Activated naive CD4-positive, alpha-beta T cell treated with anti-CD3 and anti-CD28 coated beads for 36 hours (primary cell): Measurements from ENCODE around the gene SUCNR1. TPM values are rescaled to one million over a fixed set of nuclear protein-coding genes. Genes with fewer than 3 reads are reported as not detected.
"Not testable (repeated sequence)": the region's sequence is repeated elsewhere in the genome, so short reads cannot be mapped to it uniquely, and the experiment has no call there.

Source experiments
- CTCF ChIA-PET: fragments of 350-600 bp; sonication (Branson Sonifier 250); formaldehyde crosslinking; loops from one replicate; lab custom pipeline; 2021; ENCODE audit warnings: antibody characterized with exemption; lab: Charles Lee
- DNase-seq: peaks from one replicate; pipeline ENCODE4 v3.0.0-alpha.2; 2020
- H3K27ac Mint-ChIP-seq: one replicate; pipeline ENCODE4 v1.8.0; 2021; ENCODE audit warnings: mild to moderate bottlenecking, mixed read lengths
- H3K27me3 Mint-ChIP-seq: one replicate; pipeline ENCODE4 v1.8.0; 2021; ENCODE audit warnings: low read depth, mixed read lengths
- H3K36me3 Mint-ChIP-seq: one replicate; pipeline ENCODE4 v1.8.0; 2021; ENCODE audit warnings: low read depth, mixed read lengths
- H3K4me1 Mint-ChIP-seq: one replicate; pipeline ENCODE4 v1.8.0; 2021; ENCODE audit warnings: low read depth, mixed read lengths
- H3K4me3 Mint-ChIP-seq: one replicate; pipeline ENCODE4 v1.8.0; 2021; ENCODE audit warnings: mild to moderate bottlenecking, moderate library complexity, mixed read lengths
- H3K9me3 Mint-ChIP-seq: one replicate; pipeline ENCODE4 v1.8.0; 2021; ENCODE audit warnings: mixed read lengths
- intact Hi-C: fragments of 100-400 bp; cut with micrococcal nuclease; formaldehyde crosslinking; loops from one replicate; pipeline ENCODE4 v1.15.1; 2023
- total RNA-seq, 2 experiments: library from RNA; stranded (reverse); gene quantifications; one replicate each; pipeline ENCODE4 v1.2.3, GENCODE V29; 2021

SUCNR1 gene
- total RNA-seq, 2 experiments from 2014 or later: not detected

DNA sequence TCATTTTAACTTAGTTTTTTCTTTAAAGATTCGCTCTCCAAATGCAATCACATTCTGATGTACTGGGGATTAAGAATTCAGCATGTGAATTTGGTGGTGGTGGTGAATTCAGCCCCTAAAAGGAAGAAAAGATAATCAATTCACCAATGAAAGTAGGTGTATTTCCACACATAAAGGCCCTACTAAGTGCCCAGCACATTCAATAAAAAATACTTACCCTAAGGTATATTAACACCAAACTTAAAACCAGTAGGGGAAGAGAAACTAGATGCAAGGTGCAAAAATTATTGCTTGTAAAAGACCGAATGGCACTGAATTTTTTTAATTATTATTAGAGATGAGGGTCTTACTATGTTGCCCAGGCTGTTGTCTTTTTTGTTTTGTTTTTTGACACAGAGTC is 16.8 kb upstream of the SUCNR1 start:
- CTCF ChIA-PET: no interaction called here
- Mint-ChIP-seq H3K36me3 (no peaks in the 10 kb centered on the region), H3K27me3 (peaks cover 2% of the 10 kb centered on the region), H3K9me3 (peaks cover 2% of the 10 kb centered on the region), H3K27ac (no peak overlapping the region), H3K4me3 (no peak overlapping the region), H3K4me1 (no peaks in the 10 kb centered on the region)
- no peak for DNase-seq
- intact Hi-C loops: no loop called here

GRCh38 chr3:151859233-151859673 is 14.2 kb upstream of the SUCNR1 start:
- Mint-ChIP-seq H3K4me1 (no peaks in the 10 kb centered on the region), H3K4me3 (no peak overlapping the region), H3K36me3 (no peaks in the 10 kb centered on the region), H3K27me3 (peaks cover 2% of the 10 kb centered on the region), H3K27ac (no peak overlapping the region), H3K9me3 (no peaks in the 10 kb centered on the region)
- CTCF ChIA-PET: no interaction called here
- no peak for DNase-seq
- intact Hi-C loops: no loop called here

- intact Hi-C loops: no loop called here
- no peak overlapping the region for H3K4me3 Mint-ChIP-seq
- H3K4me1 Mint-ChIP-seq: no peaks in the 10 kb centered on the region
- H3K36me3 Mint-ChIP-seq: no peaks in the 10 kb centered on the region
- DNase-seq: no peak
- no peak overlapping the region for H3K27ac Mint-ChIP-seq
- CTCF ChIA-PET: no interaction called here
- no peaks in the 10 kb centered on the region for H3K9me3 Mint-ChIP-seq
- peaks cover 2% of the 10 kb centered on the region for H3K27me3 Mint-ChIP-seq
Measured at GRCh38 chr3:151859905-151860304, 13.5 kb upstream of the SUCNR1 start.

DNA sequence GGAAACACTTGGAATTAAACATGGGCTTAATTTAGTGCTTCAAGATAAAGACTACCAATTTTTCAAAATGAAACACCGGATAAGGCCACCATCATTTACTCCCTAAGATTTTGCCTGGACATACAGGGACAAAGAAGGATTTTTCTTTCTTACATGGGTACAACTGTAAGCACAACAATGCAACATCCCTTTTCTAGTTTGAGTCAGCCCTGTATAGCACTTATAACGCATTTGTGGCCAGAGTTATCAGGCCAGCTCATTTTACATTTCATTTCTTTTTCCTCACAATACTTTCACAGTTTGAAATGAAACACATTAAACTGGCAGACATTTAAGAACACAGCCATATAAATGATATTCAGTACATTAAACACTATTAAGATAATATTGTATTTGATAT is 9.8 kb upstream of the SUCNR1 start:
- H3K27ac Mint-ChIP-seq: no peak overlapping the region
- H3K4me1 Mint-ChIP-seq: no peaks in the 10 kb centered on the region
- CTCF ChIA-PET: no interaction called here
- H3K27me3 Mint-ChIP-seq: no peaks in the 10 kb centered on the region
- intact Hi-C loops: no loop called here
- DNase-seq: no peak
- H3K36me3 Mint-ChIP-seq: no peaks in the 10 kb centered on the region
- no peaks in the 10 kb centered on the region for H3K9me3 Mint-ChIP-seq
- H3K4me3 Mint-ChIP-seq: no peak overlapping the region

GRCh38 chr3:151864423-151865101 is 8.9 kb upstream of the SUCNR1 start:
- Mint-ChIP-seq H3K27me3 (no peaks in the 10 kb centered on the region), H3K4me1 (no peaks in the 10 kb centered on the region), H3K36me3 (no peaks in the 10 kb centered on the region), H3K9me3 (no peaks in the 10 kb centered on the region), H3K27ac (no peak overlapping the region), H3K4me3 (no peak overlapping the region)
- no peak for DNase-seq
- CTCF ChIA-PET: interaction anchor here (0.7 kb wide), 1 partner anchor 560 kb away, joined by 4 read pairs; no protein-coding TSS in a partner anchor
- intact Hi-C loops: no loop called here

GRCh38 chr3:151866711-151867410 is 6.6 kb upstream of the SUCNR1 start:
- CTCF ChIA-PET: no interaction called here
- Mint-ChIP-seq H3K27ac (no peak overlapping the region), H3K27me3 (no peaks in the 10 kb centered on the region), H3K36me3 (no peaks in the 10 kb centered on the region), H3K9me3 (no peaks in the 10 kb centered on the region), H3K4me1 (peaks cover 6% of the 10 kb centered on the region), H3K4me3 (no peak overlapping the region)
- DNase-seq: no peak
- intact Hi-C loops: no loop called here

DNA sequence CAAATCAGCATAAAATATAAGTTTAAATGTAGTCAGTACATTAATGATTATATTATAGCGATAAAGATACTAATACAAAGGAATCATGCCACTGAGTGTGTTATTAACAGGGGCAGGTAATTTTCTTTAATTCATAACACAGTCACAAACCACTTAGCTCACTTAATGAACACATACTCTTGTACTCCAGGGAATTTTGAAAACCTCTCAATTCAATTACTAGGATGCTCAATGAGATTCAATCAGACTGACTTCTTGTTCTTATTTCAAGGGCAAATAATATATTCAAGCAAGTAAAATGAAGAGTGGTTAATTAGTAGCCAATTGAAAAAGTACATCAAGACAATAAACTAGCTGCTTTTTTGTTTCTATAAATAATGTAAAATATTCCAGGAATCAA is 5.8 kb upstream of the SUCNR1 start:
- no peak overlapping the region for H3K27ac Mint-ChIP-seq
- intact Hi-C loops: no loop called here
- no peaks in the 10 kb centered on the region for H3K27me3 Mint-ChIP-seq
- no peak for DNase-seq
- CTCF ChIA-PET: no interaction called here
- peaks cover 9% of the 10 kb centered on the region for H3K4me1 Mint-ChIP-seq
- H3K4me3 Mint-ChIP-seq: no peak overlapping the region
- H3K9me3 Mint-ChIP-seq: no peaks in the 10 kb centered on the region
- H3K36me3 Mint-ChIP-seq: no peaks in the 10 kb centered on the region

DNA sequence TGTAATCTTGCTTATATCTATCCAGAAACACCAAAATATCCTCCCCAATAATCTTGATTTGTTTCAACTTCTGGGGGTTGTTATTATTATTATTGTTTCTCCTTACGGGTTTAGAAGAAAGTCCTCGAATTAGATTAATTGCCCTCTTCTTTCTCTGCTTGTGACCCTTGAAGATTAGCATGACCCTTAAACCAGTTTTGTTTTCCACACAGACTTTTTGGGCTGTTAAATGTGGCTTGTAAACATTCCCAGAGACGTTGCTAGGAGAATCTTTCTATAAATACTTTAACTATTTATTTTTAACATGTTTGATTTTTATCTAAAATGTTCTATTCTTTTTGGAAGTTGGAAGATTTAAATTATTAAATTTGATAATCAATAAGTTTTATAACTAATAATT is 4.3 kb upstream of the SUCNR1 start:
- intact Hi-C loops: no loop called here
- H3K36me3 Mint-ChIP-seq: no peaks in the 10 kb centered on the region
- CTCF ChIA-PET: interaction anchor here (0.7 kb wide), 1 partner anchor 179 kb away, joined by 3 read pairs; no protein-coding TSS in a partner anchor
- no peak overlapping the region for H3K4me3 Mint-ChIP-seq
- H3K4me1 Mint-ChIP-seq: peaks cover 9% of the 10 kb centered on the region
- no peaks in the 10 kb centered on the region for H3K9me3 Mint-ChIP-seq
- H3K27ac Mint-ChIP-seq: no peak overlapping the region
- no peak for DNase-seq
- no peaks in the 10 kb centered on the region for H3K27me3 Mint-ChIP-seq

DNA sequence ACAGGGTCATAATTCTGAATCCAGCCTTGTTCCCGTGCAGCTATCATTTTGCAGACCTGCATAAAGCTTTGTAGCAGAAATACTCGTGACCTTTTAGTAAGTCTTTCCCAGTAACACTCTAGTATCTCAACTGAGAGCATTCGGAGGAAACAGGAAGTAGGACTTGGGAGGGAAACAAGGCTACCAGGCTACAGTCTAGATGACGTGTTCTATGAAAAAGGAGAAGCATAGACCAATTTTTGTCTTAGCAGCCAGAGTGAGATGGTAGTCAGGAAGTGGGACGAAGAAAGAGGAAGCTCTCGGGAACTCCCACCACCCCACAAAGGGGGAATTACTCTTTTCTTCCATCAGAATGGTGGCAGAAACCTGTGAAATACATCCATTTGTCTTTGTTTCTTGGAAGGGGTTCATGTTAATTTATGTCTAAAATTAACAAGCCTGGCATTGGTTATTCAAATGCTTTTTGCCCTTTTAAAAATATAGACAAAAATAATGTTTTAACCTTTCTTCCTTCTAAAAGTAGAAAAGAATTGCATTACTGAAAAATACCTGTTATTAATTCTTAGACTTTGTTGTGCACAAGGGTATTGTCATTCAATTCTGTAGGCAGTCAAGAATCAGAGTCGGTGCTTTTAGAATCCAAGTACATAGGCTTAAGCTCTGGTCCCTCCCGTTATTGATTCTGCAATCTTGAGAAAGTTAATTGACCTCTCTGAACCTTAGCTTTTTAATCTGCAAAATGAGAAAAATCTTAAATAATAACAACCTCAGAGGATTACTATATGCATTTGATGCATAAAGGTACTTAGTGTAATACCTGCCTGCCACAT is 1.6 kb upstream of the SUCNR1 start:
- H3K27me3 Mint-ChIP-seq: no peaks in the 10 kb centered on the region
- H3K9me3 Mint-ChIP-seq: no peaks in the 10 kb centered on the region
- CTCF ChIA-PET: no interaction called here
- intact Hi-C loops: no loop called here
- H3K4me3 Mint-ChIP-seq: no peak overlapping the region
- H3K4me1 Mint-ChIP-seq: peaks cover 9% of the 10 kb centered on the region
- no peak overlapping the region for H3K27ac Mint-ChIP-seq
- DNase-seq: no peak
- H3K36me3 Mint-ChIP-seq: no peaks in the 10 kb centered on the region

DNA sequence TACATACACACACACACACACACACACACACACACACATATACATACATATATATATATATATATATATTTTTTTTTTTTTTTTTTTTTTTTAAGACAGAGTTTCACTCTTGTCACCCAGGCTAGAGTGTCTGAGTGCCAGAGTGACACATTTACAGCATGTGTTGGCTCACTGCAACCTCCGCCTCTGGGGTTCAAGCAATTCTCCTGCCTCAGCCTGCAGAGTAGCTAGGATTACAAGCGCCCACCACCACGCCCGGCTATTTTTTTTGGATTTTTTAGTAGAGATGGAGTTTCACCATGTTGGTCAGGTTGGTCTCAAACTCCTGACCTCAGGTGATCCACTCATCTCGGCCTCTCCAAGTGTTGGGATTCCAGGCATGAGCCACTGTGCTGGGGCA is 636 bp downstream of the SUCNR1 start:
- H3K4me1 Mint-ChIP-seq, DNase-seq, H3K27me3 Mint-ChIP-seq, H3K36me3 Mint-ChIP-seq, H3K4me3 Mint-ChIP-seq, H3K9me3 Mint-ChIP-seq, intact Hi-C loops, H3K27ac Mint-ChIP-seq, CTCF ChIA-PET: not testable (repeated sequence)

DNA sequence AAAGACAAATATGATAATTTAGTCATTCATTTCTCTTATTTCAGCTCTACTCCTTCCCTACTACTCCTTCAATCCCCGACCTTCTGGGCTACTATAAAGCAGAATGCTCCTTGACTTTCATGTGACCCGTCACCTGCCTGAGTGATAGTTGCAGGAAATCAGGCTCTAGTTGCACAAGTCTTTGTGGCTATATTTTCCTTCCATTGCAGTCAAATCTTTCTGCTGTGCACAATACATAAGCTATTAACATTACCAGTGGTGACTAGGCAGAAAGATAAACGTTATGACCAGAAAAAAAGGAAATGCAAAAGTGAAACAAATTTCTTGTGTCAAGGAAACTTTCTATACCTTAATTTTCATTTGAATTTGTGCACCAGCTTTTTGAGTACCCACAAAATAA is 2.3 kb downstream of the SUCNR1 start:
- Mint-ChIP-seq H3K4me1 (peaks cover 16% of the 10 kb centered on the region), H3K27ac (no peak overlapping the region), H3K9me3 (no peaks in the 10 kb centered on the region), H3K4me3 (no peak overlapping the region), H3K27me3 (no peaks in the 10 kb centered on the region), H3K36me3 (no peaks in the 10 kb centered on the region)
- intact Hi-C loops: no loop called here
- no peak for DNase-seq
- CTCF ChIA-PET: no interaction called here

DNA sequence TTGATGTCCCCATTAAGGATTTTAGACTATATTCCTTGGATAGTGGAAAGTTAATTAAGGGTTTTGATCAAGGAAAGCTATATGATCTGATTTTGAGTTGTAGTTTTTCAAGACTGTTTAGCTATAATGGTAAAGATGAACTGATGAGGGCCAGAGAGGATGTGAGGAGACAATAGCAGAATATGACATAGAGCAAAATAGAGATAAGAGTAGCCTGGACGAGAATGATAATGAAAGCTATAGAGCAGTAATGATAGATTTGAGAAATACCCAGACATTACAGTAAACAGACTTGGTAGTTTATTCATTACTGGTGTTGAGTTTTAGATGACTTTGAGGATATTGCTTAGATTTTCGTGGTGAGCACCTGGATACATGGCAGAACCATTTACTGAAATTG is 3.8 kb downstream of the SUCNR1 start:
- CTCF ChIA-PET: no interaction called here
- no peak for DNase-seq
- Mint-ChIP-seq H3K36me3 (no peaks in the 10 kb centered on the region), H3K27me3 (no peaks in the 10 kb centered on the region), H3K4me3 (no peak overlapping the region), H3K4me1 (peaks cover 8% of the 10 kb centered on the region), H3K9me3 (no peaks in the 10 kb centered on the region), H3K27ac (no peak overlapping the region)
- intact Hi-C loops: no loop called here
